Measurements from ENCODE around the gene MYOZ3.

MYOZ3 gene

GRCh38 chr5:150670275-150670947 is 9.4 kb downstream of the MYOZ3 start:
- TF ChIP-seq GATA3 (IDR thresholded peaks at IDR 0.05; ENCODE audit: low read depth, low read length) (no peak), GATA2 (IDR thresholded peaks at IDR 0.05; ENCODE audit: low read depth, low read length) (peak; percentile 86)

- TF ChIP-seq GATA3 (IDR thresholded peaks at IDR 0.05; ENCODE audit: low read depth, low read length) (no peak), GATA2 (IDR thresholded peaks at IDR 0.05; ENCODE audit: low read depth, low read length) (no peak)
These were observed 9.9 kb downstream of the MYOZ3 start for GRCh38 chr5:150670948-150671310.

- TF ChIP-seq GATA3 (IDR thresholded peaks at IDR 0.05; ENCODE audit: low read depth, low read length), result no peak
- no peak for TF ChIP-seq GATA2 (IDR thresholded peaks at IDR 0.05; ENCODE audit: low read depth, low read length)
These were observed 10.6 kb downstream of the MYOZ3 start for GRCh38 chr5:150671509-150672236.

- TF ChIP-seq GATA3 (IDR thresholded peaks at IDR 0.05; ENCODE audit: low read depth, low read length) (no peak), GATA2 (IDR thresholded peaks at IDR 0.05; ENCODE audit: low read depth, low read length) (no peak)
These were observed 11.3 kb downstream of the MYOZ3 start for GRCh38 chr5:150672237-150672883.

GRCh38 chr5:150672884-150673275 is 11.8 kb downstream of the MYOZ3 start:
- TF ChIP-seq GATA3 (IDR thresholded peaks at IDR 0.05; ENCODE audit: low read depth, low read length), result no peak
- TF ChIP-seq GATA2 (IDR thresholded peaks at IDR 0.05; ENCODE audit: low read depth, low read length), result no peak

GRCh38 chr5:150674341-150674821 is 13.3 kb downstream of the MYOZ3 start:
- TF ChIP-seq GATA2 (IDR thresholded peaks at IDR 0.05; ENCODE audit: low read depth, low read length) (no peak), GATA3 (IDR thresholded peaks at IDR 0.05; ENCODE audit: low read depth, low read length) (no peak)

GRCh38 chr5:150675069-150675468 is 14.0 kb downstream of the MYOZ3 start:
- no peak for TF ChIP-seq GATA3 (IDR thresholded peaks at IDR 0.05; ENCODE audit: low read depth, low read length)
- no peak for TF ChIP-seq GATA2 (IDR thresholded peaks at IDR 0.05; ENCODE audit: low read depth, low read length)

GRCh38 chr5:150676578-150676977 is 15.5 kb downstream of the MYOZ3 start:
- no peak for TF ChIP-seq GATA2 (IDR thresholded peaks at IDR 0.05; ENCODE audit: low read depth, low read length)
- no peak for TF ChIP-seq GATA3 (IDR thresholded peaks at IDR 0.05; ENCODE audit: low read depth, low read length)

- no peak for TF ChIP-seq GATA2 (IDR thresholded peaks at IDR 0.05; ENCODE audit: low read depth, low read length)
- TF ChIP-seq GATA3 (IDR thresholded peaks at IDR 0.05; ENCODE audit: low read depth, low read length), result no peak
These were observed 28.1 kb downstream of the MYOZ3 start for GRCh38 chr5:150689120-150689519.

GRCh38 chr5:150690760-150691159 is 29.7 kb downstream of the MYOZ3 start:
- no peak for TF ChIP-seq GATA3 (IDR thresholded peaks at IDR 0.05; ENCODE audit: low read depth, low read length)

- TF ChIP-seq GATA3 (IDR thresholded peaks at IDR 0.05; ENCODE audit: low read depth, low read length) (no peak), GATA2 (IDR thresholded peaks at IDR 0.05; ENCODE audit: low read depth, low read length) (no peak)
These were observed 31.2 kb downstream of the MYOZ3 start for GRCh38 chr5:150692276-150692675.

GRCh38 chr5:150694612-150695011 is 33.6 kb downstream of the MYOZ3 start:
- TF ChIP-seq GATA2 (IDR thresholded peaks at IDR 0.05; ENCODE audit: low read depth, low read length) (no peak), GATA3 (IDR thresholded peaks at IDR 0.05; ENCODE audit: low read depth, low read length) (no peak)

- TF ChIP-seq GATA3 (IDR thresholded peaks at IDR 0.05; ENCODE audit: low read depth, low read length), result no peak
- no peak for TF ChIP-seq GATA2 (IDR thresholded peaks at IDR 0.05; ENCODE audit: low read depth, low read length)
These were observed 39.2 kb downstream of the MYOZ3 start for GRCh38 chr5:150700246-150700593.

- TF ChIP-seq GATA3 (IDR thresholded peaks at IDR 0.05; ENCODE audit: low read depth, low read length) (no peak), GATA2 (IDR thresholded peaks at IDR 0.05; ENCODE audit: low read depth, low read length) (no peak)
These were observed 39.7 kb downstream of the MYOZ3 start, which contains the start of gene RBM22 for GRCh38 chr5:150700594-150701377. RBM22 (minus strand) TSS chr5:150701062; CDS start chr5:150700985, 77 bp downstream.

Data from SH-SY5Y (cell line).